ENCODE data around the gene MAB21L2. TPM values are rescaled to one million over a fixed set of nuclear protein-coding genes. Genes with fewer than 3 reads are reported as not detected.

The MAB21L2 gene
- polyA plus RNA-seq, 1 donor from 2014 or later, result 1.6 TPM

GRCh38 chr4:150591904-150592303 is 10.0 kb downstream of the MAB21L2 start:
- Histone ChIP-seq H3K4me2 (ENCODE audit: low read length) (no peak overlapping the region), H3K4me3 (ENCODE audit: low read length) (no peak overlapping the region), H4K20me1 (ENCODE audit: insufficient read depth) (no peaks in the 10 kb centered on the region), H3F3A (ENCODE audit: insufficient read depth, low read length, poor library complexity, severe bottlenecking) (no peaks in the 10 kb centered on the region), H3K9ac (ENCODE audit: low read length) (no peak overlapping the region), H3K27me3 (ENCODE audit: insufficient read depth, low read depth, low read length) (peaks cover 34% of the 10 kb centered on the region), H3K79me2 (replicated peaks; ENCODE audit: insufficient read depth, low read length) (no peaks in the 10 kb centered on the region), H3K27ac (ENCODE audit: low read length) (no peak overlapping the region), H2AFZ (ENCODE audit: low read depth, low read length) (no peak overlapping the region), H3K36me3 (ENCODE audit: insufficient read depth, low read length) (no peaks in the 10 kb centered on the region), H3K9me2 (ENCODE audit: insufficient read depth, low read length) (no peaks in the 10 kb centered on the region), H3K9me3 (ENCODE audit: low read length) (no peaks in the 10 kb centered on the region)
- TF ChIP-seq SMC3 (conservative IDR thresholded peaks at IDR 0.05; ENCODE audit: poor library complexity) (no peak), EZH2 (IDR thresholded peaks at IDR 0.05; ENCODE audit: borderline replicate concordance, insufficient read depth, low read length, poor library complexity, severe bottlenecking) (no peak), POLR2AphosphoS5 (IDR thresholded peaks at IDR 0.05) (no peak), EP300 (conservative IDR thresholded peaks at IDR 0.05; ENCODE audit: poor library complexity, severe bottlenecking) (no peak), REST (IDR thresholded peaks at IDR 0.05; ENCODE audit: borderline replicate concordance) (no peak), RAD21 (conservative IDR thresholded peaks at IDR 0.05) (no peak), TAF1 (IDR thresholded peaks at IDR 0.05; ENCODE audit: low read depth) (no peak), MXI1 (conservative IDR thresholded peaks at IDR 0.05; ENCODE audit: poor library complexity, severe bottlenecking) (no peak), CTCF (IDR thresholded peaks at IDR 0.05; ENCODE audit: poor library complexity, severe bottlenecking) (no peak)

- no peak overlapping the region for H3K9ac ChIP-seq (ENCODE audit: low read length)
- no peaks in the 10 kb centered on the region for H4K20me1 ChIP-seq (ENCODE audit: insufficient read depth)
- no peak overlapping the region for H3K4me3 ChIP-seq (ENCODE audit: low read length)
- H3K9me2 ChIP-seq (ENCODE audit: insufficient read depth, low read length), result no peaks in the 10 kb centered on the region
- no peaks in the 10 kb centered on the region for H3F3A ChIP-seq (ENCODE audit: insufficient read depth, low read length, poor library complexity, severe bottlenecking)
- no peaks in the 10 kb centered on the region for H3K36me3 ChIP-seq (ENCODE audit: insufficient read depth, low read length)
- no peak for TF ChIP-seq REST (IDR thresholded peaks at IDR 0.05; ENCODE audit: borderline replicate concordance)
- TF ChIP-seq SMC3 (conservative IDR thresholded peaks at IDR 0.05; ENCODE audit: poor library complexity), result no peak
- TF ChIP-seq CTCF (IDR thresholded peaks at IDR 0.05; ENCODE audit: poor library complexity, severe bottlenecking), result no peak
- TF ChIP-seq POLR2AphosphoS5 (IDR thresholded peaks at IDR 0.05), result no peak
- no peak for TF ChIP-seq TAF1 (IDR thresholded peaks at IDR 0.05; ENCODE audit: low read depth)
- TF ChIP-seq EZH2 (IDR thresholded peaks at IDR 0.05; ENCODE audit: borderline replicate concordance, insufficient read depth, low read length, poor library complexity, severe bottlenecking), result no peak
- TF ChIP-seq EP300 (conservative IDR thresholded peaks at IDR 0.05; ENCODE audit: poor library complexity, severe bottlenecking), result no peak
- TF ChIP-seq RAD21 (conservative IDR thresholded peaks at IDR 0.05), result no peak
- TF ChIP-seq MXI1 (conservative IDR thresholded peaks at IDR 0.05; ENCODE audit: poor library complexity, severe bottlenecking), result no peak
- no peaks in the 10 kb centered on the region for H3K9me3 ChIP-seq (ENCODE audit: low read length)
- no peaks in the 10 kb centered on the region for H3K79me2 ChIP-seq (replicated peaks; ENCODE audit: insufficient read depth, low read length)
- H3K27ac ChIP-seq (ENCODE audit: low read length), result no peak overlapping the region
- H2AFZ ChIP-seq (ENCODE audit: low read depth, low read length), result no peak overlapping the region
- peaks cover 17% of the 10 kb centered on the region for H3K27me3 ChIP-seq (ENCODE audit: insufficient read depth, low read depth, low read length)
- no peak overlapping the region for H3K4me2 ChIP-seq (ENCODE audit: low read length)
Measured at GRCh38 chr4:150593996-150594395, 12.0 kb downstream of the MAB21L2 start.

Data from neural cell (in vitro differentiated cells).